ENCODE data around the gene NSMCE3.

The NSMCE3 gene

GRCh38 chr15:29260896-29261295 is 8.7 kb downstream of the NSMCE3 start:
- no peak overlapping the region for H3K4me3 ChIP-seq (ENCODE audit: low read depth, low read length)
- no peak for TF ChIP-seq CTCF (IDR thresholded peaks at IDR 0.05; ENCODE audit: borderline replicate concordance, insufficient read depth, low read depth, low read length)

- H3K4me3 ChIP-seq (ENCODE audit: low read depth, low read length): no peak overlapping the region
- TF ChIP-seq CTCF (IDR thresholded peaks at IDR 0.05; ENCODE audit: borderline replicate concordance, insufficient read depth, low read depth, low read length): no peak
Observed at GRCh38 chr15:29259233-29259632, 10.4 kb downstream of the NSMCE3 start.

GRCh38 chr15:29252234-29252633 is 17.4 kb downstream of the NSMCE3 start:
- no peak for TF ChIP-seq CTCF (IDR thresholded peaks at IDR 0.05; ENCODE audit: borderline replicate concordance, insufficient read depth, low read depth, low read length)
- no peak overlapping the region for H3K4me3 ChIP-seq (ENCODE audit: low read depth, low read length)

- no peak for TF ChIP-seq CTCF (IDR thresholded peaks at IDR 0.05; ENCODE audit: borderline replicate concordance, insufficient read depth, low read depth, low read length)
- no peak overlapping the region for H3K4me3 ChIP-seq (ENCODE audit: low read depth, low read length)
Observed at GRCh38 chr15:29244544-29244943, 25.1 kb downstream of the NSMCE3 start.

GRCh38 chr15:29244123-29244522 is 25.5 kb downstream of the NSMCE3 start:
- no peak overlapping the region for H3K4me3 ChIP-seq (ENCODE audit: low read depth, low read length)
- no peak for TF ChIP-seq CTCF (IDR thresholded peaks at IDR 0.05; ENCODE audit: borderline replicate concordance, insufficient read depth, low read depth, low read length)

- TF ChIP-seq CTCF (IDR thresholded peaks at IDR 0.05; ENCODE audit: borderline replicate concordance, insufficient read depth, low read depth, low read length): no peak
- no peak overlapping the region for H3K4me3 ChIP-seq (ENCODE audit: low read depth, low read length)
Observed at GRCh38 chr15:29242456-29243242, 27.0 kb downstream of the NSMCE3 start.

GRCh38 chr15:29241207-29241606 is 28.4 kb downstream of the NSMCE3 start:
- TF ChIP-seq CTCF (IDR thresholded peaks at IDR 0.05; ENCODE audit: borderline replicate concordance, insufficient read depth, low read depth, low read length): no peak
- H3K4me3 ChIP-seq (ENCODE audit: low read depth, low read length): no peak overlapping the region

Data from GM12875 (cell line).